Measurements from ENCODE around the gene BID.

Gene BID

GRCh38 chr22:17787716-17788330 lies 13.6 kb upstream of the BID start:
- ATAC-seq, result no peak
- TF ChIP-seq, protein P1, sequence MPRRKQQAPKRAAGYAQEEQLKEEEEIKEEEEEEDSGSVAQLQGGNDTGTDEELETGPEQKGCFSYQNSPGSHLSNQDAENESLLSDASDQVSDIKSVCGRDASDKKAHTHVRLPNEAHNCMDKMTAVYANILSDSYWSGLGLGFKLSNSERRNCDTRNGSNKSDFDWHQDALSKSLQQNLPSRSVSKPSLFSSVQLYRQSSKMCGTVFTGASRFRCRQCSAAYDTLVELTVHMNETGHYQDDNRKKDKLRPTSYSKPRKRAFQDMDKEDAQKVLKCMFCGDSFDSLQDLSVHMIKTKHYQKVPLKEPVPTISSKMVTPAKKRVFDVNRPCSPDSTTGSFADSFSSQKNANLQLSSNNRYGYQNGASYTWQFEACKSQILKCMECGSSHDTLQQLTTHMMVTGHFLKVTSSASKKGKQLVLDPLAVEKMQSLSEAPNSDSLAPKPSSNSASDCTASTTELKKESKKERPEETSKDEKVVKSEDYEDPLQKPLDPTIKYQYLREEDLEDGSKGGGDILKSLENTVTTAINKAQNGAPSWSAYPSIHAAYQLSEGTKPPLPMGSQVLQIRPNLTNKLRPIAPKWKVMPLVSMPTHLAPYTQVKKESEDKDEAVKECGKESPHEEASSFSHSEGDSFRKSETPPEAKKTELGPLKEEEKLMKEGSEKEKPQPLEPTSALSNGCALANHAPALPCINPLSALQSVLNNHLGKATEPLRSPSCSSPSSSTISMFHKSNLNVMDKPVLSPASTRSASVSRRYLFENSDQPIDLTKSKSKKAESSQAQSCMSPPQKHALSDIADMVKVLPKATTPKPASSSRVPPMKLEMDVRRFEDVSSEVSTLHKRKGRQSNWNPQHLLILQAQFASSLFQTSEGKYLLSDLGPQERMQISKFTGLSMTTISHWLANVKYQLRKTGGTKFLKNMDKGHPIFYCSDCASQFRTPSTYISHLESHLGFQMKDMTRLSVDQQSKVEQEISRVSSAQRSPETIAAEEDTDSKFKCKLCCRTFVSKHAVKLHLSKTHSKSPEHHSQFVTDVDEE (CRISPR knock-in tag; IDR thresholded peaks at IDR 0.05), result no peak
- TF ChIP-seq ZFP3 (CRISPR knock-in tag; IDR thresholded peaks at IDR 0.05) (no peak), GLIS3 (CRISPR knock-in tag; IDR thresholded peaks at IDR 0.05) (no peak), OSR1 (CRISPR knock-in tag; IDR thresholded peaks at IDR 0.05) (no peak), ZFP30 (CRISPR knock-in tag; IDR thresholded peaks at IDR 0.05) (no peak), ZC3H10 (CRISPR knock-in tag; IDR thresholded peaks at IDR 0.05) (no peak), ARNTL (CRISPR knock-in tag; IDR thresholded peaks at IDR 0.05; ENCODE audit: borderline replicate concordance, low read depth) (no peak), ZNF565 (CRISPR knock-in tag; conservative IDR thresholded peaks at IDR 0.05; ENCODE audit: low read depth) (no peak)
- TF ChIP-seq, protein P2, sequence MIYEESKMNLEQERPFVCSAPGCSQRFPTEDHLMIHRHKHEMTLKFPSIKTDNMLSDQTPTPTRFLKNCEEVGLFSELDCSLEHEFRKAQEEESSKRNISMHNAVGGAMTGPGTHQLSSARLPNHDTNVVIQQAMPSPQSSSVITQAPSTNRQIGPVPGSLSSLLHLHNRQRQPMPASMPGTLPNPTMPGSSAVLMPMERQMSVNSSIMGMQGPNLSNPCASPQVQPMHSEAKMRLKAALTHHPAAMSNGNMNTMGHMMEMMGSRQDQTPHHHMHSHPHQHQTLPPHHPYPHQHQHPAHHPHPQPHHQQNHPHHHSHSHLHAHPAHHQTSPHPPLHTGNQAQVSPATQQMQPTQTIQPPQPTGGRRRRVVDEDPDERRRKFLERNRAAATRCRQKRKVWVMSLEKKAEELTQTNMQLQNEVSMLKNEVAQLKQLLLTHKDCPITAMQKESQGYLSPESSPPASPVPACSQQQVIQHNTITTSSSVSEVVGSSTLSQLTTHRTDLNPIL (CRISPR knock-in tag; IDR thresholded peaks at IDR 0.05; ENCODE audit: low read depth), result no peak
- TF ChIP-seq, protein P3, sequence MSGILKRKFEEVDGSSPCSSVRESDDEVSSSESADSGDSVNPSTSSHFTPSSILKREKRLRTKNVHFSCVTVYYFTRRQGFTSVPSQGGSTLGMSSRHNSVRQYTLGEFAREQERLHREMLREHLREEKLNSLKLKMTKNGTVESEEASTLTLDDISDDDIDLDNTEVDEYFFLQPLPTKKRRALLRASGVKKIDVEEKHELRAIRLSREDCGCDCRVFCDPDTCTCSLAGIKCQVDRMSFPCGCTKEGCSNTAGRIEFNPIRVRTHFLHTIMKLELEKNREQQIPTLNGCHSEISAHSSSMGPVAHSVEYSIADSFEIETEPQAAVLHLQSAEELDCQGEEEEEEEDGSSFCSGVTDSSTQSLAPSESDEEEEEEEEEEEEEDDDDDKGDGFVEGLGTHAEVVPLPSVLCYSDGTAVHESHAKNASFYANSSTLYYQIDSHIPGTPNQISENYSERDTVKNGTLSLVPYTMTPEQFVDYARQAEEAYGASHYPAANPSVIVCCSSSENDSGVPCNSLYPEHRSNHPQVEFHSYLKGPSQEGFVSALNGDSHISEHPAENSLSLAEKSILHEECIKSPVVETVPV (CRISPR knock-in tag; IDR thresholded peaks at IDR 0.05), result no peak

GRCh38 chr22:17787241-17787640 lies 13.0 kb upstream of the BID start:
- no peak for ATAC-seq
- TF ChIP-seq SNAI2 (CRISPR knock-in tag; IDR thresholded peaks at IDR 0.05), result no peak

DNA sequence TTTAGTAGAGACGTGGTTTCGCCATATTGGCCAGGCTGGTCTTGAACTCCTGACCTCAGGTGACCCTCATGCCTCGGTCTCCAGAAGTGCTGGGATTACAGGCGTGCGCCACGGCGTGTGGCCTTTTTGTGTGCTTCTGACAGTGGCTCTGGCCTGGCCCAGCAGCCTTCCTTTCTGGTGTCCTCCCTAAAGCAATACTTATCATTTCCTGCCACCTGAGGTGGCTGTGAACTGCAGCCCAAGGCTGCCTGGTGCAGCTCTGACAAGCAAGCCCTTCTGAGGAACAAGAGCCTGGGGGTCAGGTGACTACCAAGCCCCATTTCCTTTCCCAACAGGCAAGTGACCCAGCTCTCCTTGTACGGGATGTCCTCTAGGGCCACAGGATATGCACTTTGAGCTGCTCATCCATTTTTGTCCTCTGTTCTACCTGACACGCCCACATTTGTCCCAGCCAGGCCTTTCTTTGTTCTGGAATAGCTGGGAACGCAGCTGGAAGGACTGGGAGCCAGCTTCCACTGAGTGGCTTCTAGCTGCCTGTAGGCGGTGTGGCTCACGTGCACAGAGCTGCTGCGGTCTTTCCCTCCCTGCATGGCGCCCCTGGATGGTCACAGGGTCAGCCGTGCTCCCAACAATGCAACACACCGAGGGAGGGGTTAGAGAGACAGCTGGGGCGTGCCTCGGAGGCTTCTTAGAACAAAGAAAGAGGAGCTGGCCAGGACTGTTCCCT lies 12.3 kb upstream of the BID start:
- no peak for ATAC-seq
- no peak for TF ChIP-seq PATZ1 (CRISPR knock-in tag; IDR thresholded peaks at IDR 0.05; ENCODE audit: borderline replicate concordance)
- TF ChIP-seq ZFP3 (CRISPR knock-in tag; IDR thresholded peaks at IDR 0.05), result no peak
- no peak for TF ChIP-seq CSDC2 (CRISPR knock-in tag; IDR thresholded peaks at IDR 0.05)
- TF ChIP-seq ZNF565 (CRISPR knock-in tag; conservative IDR thresholded peaks at IDR 0.05; ENCODE audit: low read depth), result no peak
- TF ChIP-seq, protein P3 (CRISPR knock-in tag; IDR thresholded peaks at IDR 0.05), result no peak
- TF ChIP-seq TOX (CRISPR knock-in tag; IDR thresholded peaks at IDR 0.05; ENCODE audit: borderline replicate concordance), result no peak
- no peak for TF ChIP-seq BACH2 (CRISPR knock-in tag; IDR thresholded peaks at IDR 0.05; ENCODE audit: borderline replicate concordance)
- TF ChIP-seq GLIS3 (CRISPR knock-in tag; IDR thresholded peaks at IDR 0.05), result no peak
- no peak for TF ChIP-seq ISL1 (CRISPR knock-in tag; IDR thresholded peaks at IDR 0.05)
- TF ChIP-seq RARB (CRISPR knock-in tag; IDR thresholded peaks at IDR 0.05), result no peak
- no peak for TF ChIP-seq PPARA (CRISPR knock-in tag; IDR thresholded peaks at IDR 0.05; ENCODE audit: borderline replicate concordance)
- TF ChIP-seq ESRRG (CRISPR knock-in tag; IDR thresholded peaks at IDR 0.05), result no peak
- TF ChIP-seq ZFP30 (CRISPR knock-in tag; IDR thresholded peaks at IDR 0.05), result no peak
- no peak for TF ChIP-seq ZNF70 (CRISPR knock-in tag; IDR thresholded peaks at IDR 0.05)
- no peak for TF ChIP-seq ZC3H10 (CRISPR knock-in tag; IDR thresholded peaks at IDR 0.05)
- TF ChIP-seq, protein P1 (CRISPR knock-in tag; IDR thresholded peaks at IDR 0.05), result no peak
- no peak for TF ChIP-seq ARNTL (CRISPR knock-in tag; IDR thresholded peaks at IDR 0.05; ENCODE audit: borderline replicate concordance, low read depth)

Measured in SK-N-SH treated with all-trans-retinoic acid at 6 μM for 48 hours (cell line).